HEK293T (cell line): ENCODE measurements around the gene TIMM17B.

Source experiments
- ARNT ChIP-seq: fragments of 450-650 bp; IDR thresholded peaks from 2 replicates; pipeline ENCODE4 v1.6.1; 2017; ENCODE audit warnings: mild to moderate bottlenecking
- BHLHE40 ChIP-seq: fragments of 450-650 bp; IDR thresholded peaks from 2 replicates; pipeline ENCODE4 v1.6.1; 2016; ENCODE audit warnings: mild to moderate bottlenecking, moderate library complexity, borderline replicate concordance
- CTBP1 ChIP-seq: fragments of 450-650 bp; IDR thresholded peaks from 2 replicates; pipeline ENCODE4 v1.6.1; 2016; ENCODE audit warnings: borderline replicate concordance
- FOXM1 ChIP-seq: fragments of 450-650 bp; IDR thresholded peaks from 2 replicates; pipeline ENCODE4 v1.6.1; 2017; ENCODE audit warnings: mild to moderate bottlenecking, borderline replicate concordance
- PKNOX1 ChIP-seq: fragments of 450-650 bp; IDR thresholded peaks from 2 replicates; pipeline ENCODE4 v1.6.1; 2016
- SP1 ChIP-seq: fragments of 450-650 bp; IDR thresholded peaks from 2 replicates; pipeline ENCODE4 v1.6.1; 2017
- SUZ12 ChIP-seq: fragments of 450-650 bp; IDR thresholded peaks from 2 replicates; pipeline ENCODE4 v1.6.1; 2016; ENCODE audit warnings: mild to moderate bottlenecking
- TARDBP ChIP-seq: fragments of 450-650 bp; IDR thresholded peaks from 2 replicates; pipeline ENCODE4 v1.6.1; 2016
- ZNF384 ChIP-seq: fragments of 450-650 bp; IDR thresholded peaks from 2 replicates; pipeline ENCODE4 v1.6.1; 2016

GRCh38 chrX:48939524-48940228 is 42.1 kb upstream of the TIMM17B start:
- TF ChIP-seq CTBP1 (no peak), SUZ12 (no peak), BHLHE40 (no peak), ARNT (no peak), SP1 (no peak), FOXM1 (no peak), TARDBP (no peak), PKNOX1 (no peak), ZNF384 (no peak)
